GM23248 (cell line): Measurements from ENCODE around the gene AIF1.

Experiments used
- EZH2 ChIP-seq: fragments of 200-600 bp; sonication (generic); IDR thresholded peaks from 2 replicates; pipeline ENCODE4 v1.6.1; 2018; ENCODE audit warnings: antibody characterized with exemption, mild to moderate bottlenecking; ENCODE audit not compliant: insufficient read depth, poor library complexity, severe bottlenecking
- EZH2phosphoT487 ChIP-seq: fragments of 200-600 bp; sonication (generic); IDR thresholded peaks from 2 replicates; pipeline ENCODE4 v1.6.1; 2018; ENCODE audit warnings: antibody characterized with exemption, moderate library complexity, mild to moderate bottlenecking, low read depth; ENCODE audit not compliant: insufficient read depth

GRCh38 chr6:31639043-31639442 lies 24.0 kb downstream of the AIF1 start:
- no peak for TF ChIP-seq EZH2
- TF ChIP-seq EZH2phosphoT487, result no peak
